GM21528 (cell line): ENCODE measurements around the gene CAMK4.

Source experiments
- ATAC-seq: cut with Tn5 transposase; IDR thresholded peaks from one replicate; pipeline ENCODE4 v1.9.1; 2021; ENCODE audit warnings: mild to moderate bottlenecking, moderate library complexity; ENCODE audit not compliant: unreplicated experiment, low FRiP score

Gene CAMK4

GRCh38 chr5:111514087-111514486 is 289.9 kb downstream of the CAMK4 start:
- no peak for ATAC-seq

GRCh38 chr5:111517853-111518501 is 293.8 kb downstream of the CAMK4 start:
- ATAC-seq, result no peak

GRCh38 chr5:111518777-111519176 is 294.6 kb downstream of the CAMK4 start:
- ATAC-seq, result no peak

GRCh38 chr5:111520908-111521307 is 296.7 kb downstream of the CAMK4 start:
- ATAC-seq, result no peak

- ATAC-seq, result no peak
These were observed 303.9 kb downstream of the CAMK4 start for GRCh38 chr5:111528056-111528455.

GRCh38 chr5:111530298-111530740 is 306.1 kb downstream of the CAMK4 start:
- peak; percentile 87 for ATAC-seq

- no peak for ATAC-seq
These were observed 308.9 kb downstream of the CAMK4 start for GRCh38 chr5:111532886-111533582.

GRCh38 chr5:111535879-111536549 is 311.8 kb downstream of the CAMK4 start:
- no peak for ATAC-seq

- no peak for ATAC-seq
These were observed 313.2 kb downstream of the CAMK4 start for GRCh38 chr5:111537141-111538024.
